GM19023 (cell line): ENCODE data around the gene SLC12A6.
"Not testable (repeated sequence)": the region's sequence is repeated elsewhere in the genome, so short reads cannot be mapped to it uniquely, and the experiment has no call there.

Source experiments
- ATAC-seq: cut with Tn5 transposase; IDR thresholded peaks from one replicate; pipeline ENCODE4 v1.9.1; 2021; ENCODE audit warnings: mild to moderate bottlenecking, moderate library complexity; ENCODE audit not compliant: unreplicated experiment

The SLC12A6 gene

GRCh38 chr15:34358367-34358766, 20.8 kb upstream of the SLC12A6 start:
- ATAC-seq, result no peak

DNA sequence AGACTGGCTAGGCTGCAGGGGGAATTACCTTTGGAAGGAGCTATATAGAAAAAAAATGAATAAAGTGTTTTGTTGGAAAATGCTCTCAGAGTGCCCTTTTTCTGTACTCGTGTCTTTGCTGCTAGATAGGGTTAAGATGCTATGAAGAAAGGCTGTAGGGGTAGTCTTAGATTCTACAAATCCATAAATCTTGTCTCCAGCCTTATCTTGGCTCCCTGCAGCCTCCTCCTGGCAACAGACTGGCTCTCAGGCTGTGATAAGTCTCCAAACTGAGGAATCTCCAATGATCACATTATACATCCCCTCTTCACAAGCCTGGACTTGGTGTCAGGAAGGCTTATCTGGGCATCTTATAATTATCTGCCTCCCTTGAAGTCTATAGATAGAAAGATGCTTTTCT, 20.1 kb upstream of the SLC12A6 start:
- ATAC-seq, result no peak

- ATAC-seq, result no peak
Measured at GRCh38 chr15:34355241-34355640, 17.7 kb upstream of the SLC12A6 start.

DNA sequence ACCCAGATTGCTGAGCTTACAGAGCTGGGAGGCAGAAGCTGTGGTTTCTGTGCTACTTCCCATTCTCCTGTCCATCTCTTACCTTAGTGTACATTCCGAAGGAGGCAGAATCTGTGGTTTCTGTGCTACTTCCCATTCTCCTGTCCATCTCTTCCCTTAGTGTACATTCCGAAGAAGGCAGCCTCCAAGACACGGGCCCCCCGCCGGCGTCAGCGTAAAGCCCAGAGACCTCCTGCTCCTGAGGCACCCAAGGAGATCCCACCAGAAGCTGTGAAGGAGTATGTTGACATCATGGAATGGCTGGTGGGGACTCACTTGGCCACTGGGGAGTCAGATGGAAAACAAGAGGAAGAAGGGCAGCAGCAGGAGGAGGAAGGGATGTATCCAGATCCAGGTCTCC, 16.7 kb upstream of the SLC12A6 start:
- no peak for ATAC-seq

GRCh38 chr15:34353627-34354026, 16.0 kb upstream of the SLC12A6 start:
- no peak for ATAC-seq

GRCh38 chr15:34352996-34353395, 15.4 kb upstream of the SLC12A6 start:
- ATAC-seq, result not testable (repeated sequence)

- ATAC-seq, result no peak
Measured at GRCh38 chr15:34349769-34350168, 12.2 kb upstream of the SLC12A6 start.

GRCh38 chr15:34348735-34349300, 11.2 kb upstream of the SLC12A6 start:
- no peak for ATAC-seq

DNA sequence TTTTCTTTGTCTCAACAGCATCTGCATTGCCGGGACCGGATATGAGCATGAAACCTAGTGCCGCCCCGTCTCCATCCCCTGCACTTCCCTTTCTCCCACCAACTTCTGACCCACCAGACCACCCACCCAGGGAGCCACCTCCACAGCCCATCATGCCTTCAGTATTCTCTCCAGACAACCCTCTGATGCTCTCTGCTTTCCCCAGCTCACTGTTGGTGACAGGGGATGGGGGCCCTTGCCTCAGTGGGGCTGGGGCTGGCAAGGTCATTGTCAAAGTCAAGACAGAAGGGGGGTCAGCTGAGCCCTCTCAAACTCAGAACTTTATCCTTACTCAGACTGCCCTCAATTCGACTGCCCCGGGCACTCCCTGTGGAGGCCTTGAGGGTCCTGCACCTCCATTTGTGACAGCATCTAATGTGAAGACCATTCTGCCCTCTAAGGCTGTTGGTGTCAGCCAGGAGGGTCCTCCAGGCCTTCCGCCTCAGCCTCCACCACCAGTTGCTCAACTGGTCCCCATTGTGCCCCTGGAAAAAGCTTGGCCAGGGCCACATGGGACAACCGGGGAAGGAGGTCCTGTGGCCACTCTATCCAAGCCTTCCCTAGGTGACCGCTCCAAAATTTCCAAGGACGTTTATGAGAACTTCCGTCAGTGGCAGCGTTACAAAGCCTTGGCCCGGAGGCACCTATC, 10.5 kb upstream of the SLC12A6 start:
- ATAC-seq, result no peak

GRCh38 chr15:34342737-34343575, 5.4 kb upstream of the SLC12A6 start, which contains the start of the genes NOP10 and NUTM1:
Gene NOP10, minus strand, starts transcription at chr15:34343136. Its CDS starts 63 bp downstream, at chr15:34343073.
Gene NUTM1, plus strand, starts transcription at chr15:34343315. Its CDS starts 382 bp downstream, at chr15:34343697.
- ATAC-seq, result peak; percentile 87

DNA sequence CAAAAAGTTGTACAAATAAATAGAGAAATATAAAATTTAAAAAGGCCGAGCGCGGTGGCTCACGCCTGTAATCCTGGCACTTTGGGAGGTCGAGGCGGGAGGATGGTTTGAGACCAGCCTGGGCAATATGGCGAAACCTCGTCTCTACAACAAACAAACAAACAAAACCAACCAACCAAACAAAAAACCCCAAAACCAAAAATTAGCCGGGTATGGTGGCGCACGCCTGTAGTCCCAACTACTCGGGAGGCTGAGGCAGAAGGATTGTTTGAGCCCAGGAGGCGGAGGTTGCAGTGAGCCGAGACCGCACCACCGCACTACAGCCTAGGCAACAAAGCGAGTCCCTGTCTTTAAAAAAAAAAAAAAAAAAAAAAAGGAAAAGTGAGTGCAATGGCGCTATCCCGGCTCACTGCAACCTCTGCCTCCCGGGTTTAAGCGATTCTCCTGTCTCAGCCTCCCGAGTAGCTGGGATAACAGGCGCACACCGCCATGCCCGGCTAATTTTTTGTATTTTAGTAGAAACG, 4.7 kb upstream of the SLC12A6 start:
- not testable (repeated sequence) for ATAC-seq

- ATAC-seq, result no peak
Measured at GRCh38 chr15:34341381-34342212, 4.0 kb upstream of the SLC12A6 start.

GRCh38 chr15:34339946-34340345, 2.4 kb upstream of the SLC12A6 start:
- ATAC-seq, result no peak

DNA sequence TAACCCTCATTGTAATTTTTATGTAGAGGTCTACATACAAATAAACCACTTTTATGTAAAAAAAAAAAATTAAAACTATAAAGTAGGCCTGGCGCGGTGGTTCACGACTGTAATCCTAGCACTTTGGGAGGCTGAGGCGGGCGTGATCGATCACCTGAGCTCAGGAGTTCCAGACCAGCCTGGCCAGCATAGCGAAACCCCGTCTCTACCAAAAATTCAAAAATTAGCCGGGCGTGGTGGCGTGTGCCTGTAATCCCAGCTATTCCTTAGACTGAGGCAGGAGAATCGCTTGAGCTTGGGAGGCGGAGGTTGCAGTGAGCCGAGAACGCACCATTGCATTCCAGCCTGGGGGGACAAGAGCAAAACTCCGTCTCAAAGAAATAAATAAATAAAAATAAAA, 766 bp upstream of the SLC12A6 start:
- ATAC-seq, result no peak

GRCh38 chr15:34336991-34337556, 507 bp downstream of the SLC12A6 start:
- ATAC-seq, result peak; percentile 16

DNA sequence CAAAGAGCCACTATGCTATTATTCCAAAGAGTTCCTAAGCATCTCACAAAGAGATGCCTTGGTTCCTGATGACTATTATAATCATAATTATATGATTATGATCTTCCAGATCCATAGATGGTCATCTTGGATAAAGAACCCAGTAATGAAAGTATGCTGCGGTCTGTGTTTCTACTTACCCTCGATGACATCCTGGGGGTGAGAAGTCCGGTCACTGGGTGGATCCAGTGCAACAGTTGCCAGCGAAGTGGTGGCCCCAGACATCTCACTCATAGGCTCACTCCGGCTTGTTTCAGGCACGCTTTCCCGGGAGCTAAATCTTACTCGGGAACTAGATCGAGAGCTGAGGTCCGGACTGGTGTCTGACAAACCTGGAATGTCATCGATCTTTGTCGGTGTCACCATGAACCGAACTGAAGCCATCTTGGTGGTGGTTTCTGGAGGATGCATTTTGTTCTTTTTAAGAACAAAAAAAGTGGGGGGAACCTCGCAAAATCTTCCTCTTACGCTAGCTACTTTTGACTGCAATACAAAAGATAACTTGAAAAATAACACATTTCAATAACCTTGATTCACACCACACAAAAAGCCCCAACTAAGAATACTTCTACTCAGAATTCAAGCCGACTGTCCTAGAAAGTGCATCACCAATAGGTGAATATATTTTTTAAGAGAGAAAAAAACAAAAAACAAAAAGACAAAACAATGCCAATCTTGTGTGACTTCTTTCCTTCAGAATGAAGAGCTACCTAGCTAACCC, 1.2 kb downstream of the SLC12A6 start:
- ATAC-seq, result no peak

- ATAC-seq, result no peak
Measured at GRCh38 chr15:34335176-34336032, 2.2 kb downstream of the SLC12A6 start.

DNA sequence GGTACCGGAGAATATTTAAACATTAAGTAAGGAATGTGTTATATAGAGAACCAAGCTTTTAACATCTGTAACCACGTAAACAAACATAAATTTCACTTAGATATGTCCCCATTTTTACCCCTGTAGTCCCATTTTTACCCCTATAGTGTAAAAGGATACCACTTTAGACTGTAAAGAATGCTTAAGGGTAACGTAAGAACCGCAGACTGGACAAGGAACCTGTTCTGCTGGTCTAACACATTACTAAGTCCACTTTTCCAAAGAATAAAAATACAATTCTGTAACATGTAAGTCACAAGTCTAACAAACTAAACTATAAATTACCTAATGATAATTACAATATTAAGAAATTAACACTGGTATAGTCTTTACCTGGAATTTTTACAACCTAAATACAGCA, 2.9 kb downstream of the SLC12A6 start:
- ATAC-seq, result no peak
